BJ (cell line): Measurements from ENCODE around the gene HSPD1. TPM values are rescaled to one million over a fixed set of nuclear protein-coding genes. Genes with fewer than 3 reads are reported as not detected.
A peak's percentile ranks its signal among the peaks of the same experiment; 100 is the strongest.

Source experiments
- CTCF ChIA-PET: fragments of 350-600 bp; formaldehyde crosslinking; extraction: SDS; loops from one replicate; lab custom pipeline; 2021; ENCODE audit warnings: antibody characterized with exemption, inconsistent platforms; lab: Yijun Ruan, JAX
- POLR2A ChIA-PET: fragments of 300-600 bp; sonication (Branson Sonifier 250); formaldehyde crosslinking; extraction: SDS; loops from one replicate; lab custom pipeline; 2021; ENCODE audit warnings: antibody characterized with exemption; lab: Charles Lee
- DNase-seq: peaks from one replicate; pipeline ENCODE4 v3.0.0-alpha.2; 2011; ENCODE audit warnings: low read depth
- H3K27me3 ChIP-seq: 2 replicates; pipeline ENCODE4 v1.6.0; 2011; ENCODE audit warnings: low read length; ENCODE audit not compliant: control insufficient read depth, insufficient read depth
- H3K36me3 ChIP-seq: 2 replicates; pipeline ENCODE4 v1.5.1; 2011; ENCODE audit warnings: low read length; ENCODE audit not compliant: control insufficient read depth, insufficient read depth
- H3K4me3 ChIP-seq: 2 replicates; pipeline ENCODE4 v1.5.1; 2011; ENCODE audit warnings: low read depth, mild to moderate bottlenecking, control low read depth, low read length
- polyA minus RNA-seq: library from RNA; depleted of rRNA, polyadenylated mRNA; stranded (reverse); fragments of >200 nt; gene quantifications from 2 replicates; pipeline ENCODE4 v1.2.3, GENCODE V29; 2011; rRNA and poly(A)+ RNA removed
- polyA plus RNA-seq: library from polyadenylated mRNA; depleted of rRNA; stranded (reverse); fragments of >200 nt; gene quantifications from 2 replicates; pipeline ENCODE4 v1.2.3, GENCODE V29; 2011; rRNA removed
- TF ChIP-seq, protein P1 (sequence below): IDR thresholded peaks from 2 replicates; pipeline ENCODE4 v1.5.1; 2011; ENCODE audit warnings: low read depth, mild to moderate bottlenecking, control low read depth, inconsistent platforms, low read length, moderate library complexity; ENCODE audit not compliant: insufficient read depth

HSPD1 gene
- 85.5 and 157 TPM in 2 replicates for polyA plus RNA-seq
- polyA minus RNA-seq: 80.1 and 81.5 TPM in 2 replicates

DNA sequence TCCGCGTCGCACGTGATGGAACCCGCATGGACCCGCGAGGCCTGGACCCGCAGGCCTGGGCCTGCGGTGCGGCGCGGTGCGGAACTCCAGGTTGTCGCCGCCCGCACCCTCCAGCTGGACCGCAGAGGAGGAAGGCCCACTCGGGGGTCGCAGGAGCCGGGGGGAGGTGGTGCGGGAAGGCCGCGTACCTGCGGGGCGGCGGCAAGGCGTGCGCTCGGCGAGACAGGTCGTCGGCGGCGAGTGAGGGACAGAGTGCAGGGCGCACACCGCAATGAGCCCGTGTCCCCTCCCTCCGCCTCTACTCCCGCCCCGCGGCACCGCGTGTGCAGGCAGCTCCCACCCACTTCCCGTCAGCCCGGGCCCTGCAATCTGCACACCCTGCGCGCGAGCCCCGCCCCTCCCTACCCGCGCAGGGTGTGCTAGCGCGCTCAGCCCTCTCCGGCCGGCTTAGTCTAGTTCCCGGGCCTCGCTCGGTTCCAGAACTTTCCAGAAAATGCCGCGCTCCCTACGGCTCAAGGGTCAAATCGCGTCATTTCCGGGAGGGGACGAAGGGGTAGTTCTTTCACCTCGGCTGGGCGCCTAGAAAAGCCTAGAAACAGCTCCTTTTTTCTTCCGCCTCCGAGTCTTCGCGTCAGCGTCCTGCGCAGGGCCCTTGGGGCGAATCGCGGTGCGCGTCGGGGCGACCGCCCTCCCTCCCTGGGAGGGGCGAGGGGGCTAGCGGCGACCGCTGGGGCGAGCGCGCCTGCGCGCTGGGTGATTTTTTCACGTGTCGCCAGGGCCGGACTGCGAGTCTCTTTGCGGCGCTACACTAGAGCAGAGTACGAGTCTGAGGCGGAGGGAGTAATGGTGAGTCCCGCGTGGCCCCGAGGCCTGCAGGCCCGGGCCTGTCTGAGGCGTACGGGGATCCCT lies at the start of gene HSPD1, which contains the start of gene HSPE1:
TSS of gene HSPD1 (minus strand) at position 247 of the 909 bp plus-strand sequence. CDS start 992 bp downstream, outside the sequence.
TSS of gene HSPE1 (plus strand) at position 786 of the 909 bp plus-strand sequence. CDS start at position 844, 58 bp downstream.
- Histone ChIP-seq H3K4me3 (peak within 1 kb of the TSS; percentile 67), H3K27me3 (no peaks in the 10 kb centered on the region), H3K36me3 (peaks cover 6% of the 10 kb centered on the region; the same call in 1 of the 2 replicates)
- CTCF ChIA-PET: interaction anchor here (0.6 kb wide), 1 partner anchor 144 kb away, joined by 3 read pairs; no protein-coding TSS in a partner anchor
- TF ChIP-seq, protein P1, sequence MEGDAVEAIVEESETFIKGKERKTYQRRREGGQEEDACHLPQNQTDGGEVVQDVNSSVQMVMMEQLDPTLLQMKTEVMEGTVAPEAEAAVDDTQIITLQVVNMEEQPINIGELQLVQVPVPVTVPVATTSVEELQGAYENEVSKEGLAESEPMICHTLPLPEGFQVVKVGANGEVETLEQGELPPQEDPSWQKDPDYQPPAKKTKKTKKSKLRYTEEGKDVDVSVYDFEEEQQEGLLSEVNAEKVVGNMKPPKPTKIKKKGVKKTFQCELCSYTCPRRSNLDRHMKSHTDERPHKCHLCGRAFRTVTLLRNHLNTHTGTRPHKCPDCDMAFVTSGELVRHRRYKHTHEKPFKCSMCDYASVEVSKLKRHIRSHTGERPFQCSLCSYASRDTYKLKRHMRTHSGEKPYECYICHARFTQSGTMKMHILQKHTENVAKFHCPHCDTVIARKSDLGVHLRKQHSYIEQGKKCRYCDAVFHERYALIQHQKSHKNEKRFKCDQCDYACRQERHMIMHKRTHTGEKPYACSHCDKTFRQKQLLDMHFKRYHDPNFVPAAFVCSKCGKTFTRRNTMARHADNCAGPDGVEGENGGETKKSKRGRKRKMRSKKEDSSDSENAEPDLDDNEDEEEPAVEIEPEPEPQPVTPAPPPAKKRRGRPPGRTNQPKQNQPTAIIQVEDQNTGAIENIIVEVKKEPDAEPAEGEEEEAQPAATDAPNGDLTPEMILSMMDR: no peak
- peak; percentile 95 for DNase-seq
- POLR2A ChIA-PET: interaction anchor here (0.6 to 1.3 kb wide), 6 partner anchors 8 to 65 kb away, joined by 3 to 4 read pairs (median 4); partner anchors contain the start of gene SF3B1

DNA sequence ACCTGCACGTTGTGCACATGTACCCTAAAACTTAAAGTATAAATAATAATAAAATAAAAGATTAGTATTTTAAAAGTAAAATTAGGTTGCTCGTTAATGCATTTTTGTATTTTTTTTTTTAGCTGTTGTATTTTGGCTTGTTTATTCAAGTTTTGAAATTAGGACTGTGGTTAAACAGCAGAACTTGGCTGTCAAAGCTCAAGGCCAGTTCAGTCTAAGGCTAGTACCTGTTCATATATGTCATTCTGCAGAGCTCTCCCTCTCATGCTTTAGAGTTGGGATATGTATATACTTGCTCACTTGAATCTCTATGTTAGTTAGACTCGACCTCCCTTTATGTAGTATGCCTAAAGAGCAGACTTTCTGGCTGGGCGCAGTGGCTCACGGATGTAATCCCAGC lies 48.9 kb upstream of the HSPD1 start:
- Histone ChIP-seq H3K4me3 (no peak overlapping the region), H3K36me3 (peaks cover 1% of the 10 kb centered on the region; the same call in 1 of the 2 replicates), H3K27me3 (no peaks in the 10 kb centered on the region)
- CTCF ChIA-PET: no interaction called here
- TF ChIP-seq, protein P1: no peak
- no peak for DNase-seq
- POLR2A ChIA-PET: no interaction called here

- Histone ChIP-seq H3K27me3 (no peaks in the 10 kb centered on the region), H3K36me3 (peaks cover 5% of the 10 kb centered on the region; the same call in 1 of the 2 replicates), H3K4me3 (no peak overlapping the region)
- TF ChIP-seq, protein P1: no peak
- CTCF ChIA-PET: no interaction called here
- no peak for DNase-seq
- POLR2A ChIA-PET: no interaction called here
Observed at GRCh38 chr2:197547163-197547900, 47.7 kb upstream of the HSPD1 start.

- TF ChIP-seq, protein P1: no peak
- CTCF ChIA-PET: no interaction called here
- DNase-seq: no peak
- peaks cover 5% of the 10 kb centered on the region; the same call in 1 of the 2 replicates for H3K36me3 ChIP-seq
- no peaks in the 10 kb centered on the region for H3K27me3 ChIP-seq
- no peak overlapping the region for H3K4me3 ChIP-seq
- POLR2A ChIA-PET: no interaction called here
Observed at GRCh38 chr2:197543206-197543605, 43.6 kb upstream of the HSPD1 start.
